A549 (cell line): Measurements from ENCODE around the gene OR4D9.
"Not testable (repeated sequence)": the region's sequence is repeated elsewhere in the genome, so short reads cannot be mapped to it uniquely, and the experiment has no call there.

Experiments
- BHLHE40 ChIP-seq: IDR thresholded peaks from 2 replicates; pipeline ENCODE4 v1.6.1; 2012; ENCODE audit warnings: low read depth, low read length, inconsistent platforms
- CTCF ChIP-seq: fragments of >200 bp; sonication (Bioruptor Twin); formaldehyde crosslinking; IDR thresholded peaks from 3 replicates; pipeline ENCODE4 v1.5.1; 2016
- ELK1 ChIP-seq: fragments of 150-350 bp; IDR thresholded peaks from 2 replicates; pipeline ENCODE4 v1.6.1; 2014; ENCODE audit warnings: low read depth, mild to moderate bottlenecking, low read length
- JUN ChIP-seq, 2 experiments: fragments of >200 bp; sonication (Bioruptor Twin); formaldehyde crosslinking; IDR thresholded peaks; 2 replicates in 1 of 2; 3 replicates in 1 of 2; pipeline ENCODE4 v1.6.1; 2016 to 2017
- KDM1A ChIP-seq: fragments of 200-600 bp; sonication (generic); IDR thresholded peaks from 2 replicates; pipeline ENCODE4 v1.6.1; 2016; ENCODE audit warnings: low read depth, mild to moderate bottlenecking
- MYC ChIP-seq: IDR thresholded peaks from 2 replicates; pipeline ENCODE4 v1.6.1; 2012; ENCODE audit warnings: mild to moderate bottlenecking, inconsistent platforms, low read length, improper control_type of control experiment, borderline replicate concordance
- POLR2AphosphoS2 ChIP-seq: conservative IDR thresholded peaks from 2 replicates; pipeline ENCODE4 v1.6.1; 2012; ENCODE audit warnings: low read length, improper control_type of control experiment, inconsistent platforms
- RARB ChIP-seq: fragments of 250-450 bp; sonication (Bioruptor Pico); IDR thresholded peaks from 2 replicates; pipeline ENCODE4 v1.8.0; 2021; ENCODE audit warnings: mild to moderate bottlenecking, moderate library complexity
- REST ChIP-seq: fragments of 200-600 bp; sonication (generic); IDR thresholded peaks from 2 replicates; pipeline ENCODE4 v1.6.1; 2016; ENCODE audit warnings: antibody characterized with exemption, mild to moderate bottlenecking, moderate library complexity
- RFX5 ChIP-seq: fragments of 450-650 bp; IDR thresholded peaks from 2 replicates; pipeline ENCODE4 v1.7.1; 2014; ENCODE audit warnings: antibody characterized with exemption, mild to moderate bottlenecking, moderate library complexity
- RNF2 ChIP-seq: fragments of 200-600 bp; sonication (generic); IDR thresholded peaks from 2 replicates; pipeline ENCODE4 v1.6.1; 2016; ENCODE audit warnings: low read depth, mild to moderate bottlenecking, antibody characterized with exemption, moderate library complexity, borderline replicate concordance

- TF ChIP-seq KDM1A; REST; CTCF; RNF2; MYC; POLR2AphosphoS2; JUN (IDR thresholded peaks at IDR 0.05); RFX5; ELK1; RARB (CRISPR knock-in tag); BHLHE40: not testable (repeated sequence)
Measured at GRCh38 chr11:59520139-59520538, 8.8 kb downstream of the OR4D9 start.
